ENCODE results near the gene CES4A.

DNA sequence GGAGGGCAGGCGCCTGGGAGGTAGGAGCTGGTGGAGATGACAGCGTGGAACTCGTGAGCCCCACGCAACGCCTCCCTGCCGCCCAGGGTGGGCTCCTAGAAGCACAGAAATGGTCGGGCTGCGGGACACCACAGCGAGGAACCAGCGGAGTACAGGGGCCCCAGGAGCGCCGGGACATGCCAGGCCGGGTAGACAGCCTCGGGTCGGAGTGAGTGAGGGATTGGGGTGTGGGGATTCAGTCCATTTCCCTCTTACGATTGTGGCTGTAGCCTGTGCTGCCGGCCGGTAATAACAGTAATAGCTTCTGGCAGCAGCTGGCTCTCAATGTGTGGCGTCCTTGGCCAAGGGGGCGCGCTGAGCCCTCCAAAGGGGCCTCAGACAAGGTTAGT lies 39.6 kb upstream of the CES4A start:
- TF ChIP-seq SUZ12 (IDR thresholded peaks at IDR 0.05) = no peak
- no peak for TF ChIP-seq SP1 (IDR thresholded peaks at IDR 0.05)
- no peak for TF ChIP-seq BHLHE40 (IDR thresholded peaks at IDR 0.05; ENCODE audit: borderline replicate concordance)
- no peak for TF ChIP-seq LEF1 (IDR thresholded peaks at IDR 0.05; ENCODE audit: borderline replicate concordance)
- TF ChIP-seq, protein P1, sequence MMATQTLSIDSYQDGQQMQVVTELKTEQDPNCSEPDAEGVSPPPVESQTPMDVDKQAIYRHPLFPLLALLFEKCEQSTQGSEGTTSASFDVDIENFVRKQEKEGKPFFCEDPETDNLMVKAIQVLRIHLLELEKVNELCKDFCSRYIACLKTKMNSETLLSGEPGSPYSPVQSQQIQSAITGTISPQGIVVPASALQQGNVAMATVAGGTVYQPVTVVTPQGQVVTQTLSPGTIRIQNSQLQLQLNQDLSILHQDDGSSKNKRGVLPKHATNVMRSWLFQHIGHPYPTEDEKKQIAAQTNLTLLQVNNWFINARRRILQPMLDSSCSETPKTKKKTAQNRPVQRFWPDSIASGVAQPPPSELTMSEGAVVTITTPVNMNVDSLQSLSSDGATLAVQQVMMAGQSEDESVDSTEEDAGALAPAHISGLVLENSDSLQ (IDR thresholded peaks at IDR 0.05) = no peak
- no peak for TF ChIP-seq ELF4 (IDR thresholded peaks at IDR 0.05)
- no peak for TF ChIP-seq FOXM1 (IDR thresholded peaks at IDR 0.05; ENCODE audit: borderline replicate concordance)
- TF ChIP-seq L3MBTL2 (conservative IDR thresholded peaks at IDR 0.05) = no peak
- no peak for TF ChIP-seq NFRKB (IDR thresholded peaks at IDR 0.05)
